LNCAP (cell line): ENCODE measurements around the gene SPAG6.

Experiments
- CTCF ChIP-seq: fragments of 450-650 bp; IDR thresholded peaks from 2 replicates; pipeline ENCODE4 v1.5.1; 2017; ENCODE audit warnings: mild to moderate bottlenecking

SPAG6 gene

GRCh38 chr10:22319980-22320558 is 25.2 kb upstream of the SPAG6 start:
- TF ChIP-seq CTCF: no peak

GRCh38 chr10:22320591-22321155 is 24.6 kb upstream of the SPAG6 start, which contains the start of gene BMI1:
Gene BMI1, plus strand, starts transcription at chr10:22321099. Its CDS starts 5,351 bp downstream, at chr10:22326450.
- TF ChIP-seq CTCF: 0 out of 2 replicates have a peak, but pooled peaks have one; percentile 16

DNA sequence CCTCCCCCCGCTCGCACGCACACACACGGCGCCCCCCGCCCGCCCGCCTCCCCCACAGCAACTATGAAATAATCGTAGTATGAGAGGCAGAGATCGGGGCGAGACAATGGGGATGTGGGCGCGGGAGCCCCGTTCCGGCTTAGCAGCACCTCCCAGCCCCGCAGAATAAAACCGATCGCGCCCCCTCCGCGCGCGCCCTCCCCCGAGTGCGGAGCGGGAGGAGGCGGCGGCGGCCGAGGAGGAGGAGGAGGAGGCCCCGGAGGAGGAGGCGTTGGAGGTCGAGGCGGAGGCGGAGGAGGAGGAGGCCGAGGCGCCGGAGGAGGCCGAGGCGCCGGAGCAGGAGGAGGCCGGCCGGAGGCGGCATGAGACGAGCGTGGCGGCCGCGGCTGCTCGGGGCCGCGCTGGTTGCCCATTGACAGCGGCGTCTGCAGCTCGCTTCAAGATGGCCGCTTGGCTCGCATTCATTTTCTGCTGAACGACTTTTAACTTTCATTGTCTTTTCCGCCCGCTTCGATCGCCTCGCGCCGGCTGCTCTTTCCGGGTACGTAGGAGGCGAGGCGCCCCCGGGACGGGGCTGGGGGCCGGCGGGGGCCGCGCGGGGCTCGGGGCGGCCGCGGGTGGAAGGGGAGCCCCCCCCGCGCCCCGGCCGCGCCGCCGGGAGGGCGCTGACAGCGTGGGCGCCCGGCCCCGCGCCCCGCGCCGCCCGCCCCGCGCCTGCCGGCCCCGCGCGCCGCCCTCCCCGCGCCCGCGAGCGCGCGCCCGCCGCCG is 24.0 kb upstream of the SPAG6 start:
- no peak for TF ChIP-seq CTCF

GRCh38 chr10:22321924-22322640 is 23.2 kb upstream of the SPAG6 start:
- no peak for TF ChIP-seq CTCF

DNA sequence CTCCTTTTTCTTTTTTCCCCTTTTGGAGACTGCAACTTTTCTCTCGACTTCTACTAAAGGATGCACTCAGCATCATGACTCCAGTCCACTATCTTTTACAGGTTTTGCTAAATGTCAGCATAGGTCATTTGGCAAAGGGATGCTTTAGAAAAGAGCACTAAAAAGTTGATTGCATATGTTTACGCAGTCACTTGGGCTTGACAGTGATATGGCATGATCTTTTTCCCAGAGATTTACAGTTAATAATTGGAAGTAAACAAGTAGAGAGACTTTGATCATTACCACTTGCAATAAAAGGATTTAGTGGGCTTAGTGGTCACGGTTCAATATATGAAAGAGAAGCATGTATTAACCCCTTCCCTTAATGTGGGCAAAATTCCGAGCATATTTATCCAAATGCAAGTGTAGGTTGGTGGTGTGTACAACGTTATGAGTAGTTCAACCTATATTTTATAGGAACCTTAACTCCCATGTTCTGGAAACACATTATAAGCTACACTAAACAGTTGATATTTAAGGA is 22.6 kb upstream of the SPAG6 start:
- no peak for TF ChIP-seq CTCF

- no peak for TF ChIP-seq CTCF
Observed at GRCh38 chr10:22323538-22324305, 21.6 kb upstream of the SPAG6 start.

GRCh38 chr10:22324413-22324812 is 20.9 kb upstream of the SPAG6 start:
- TF ChIP-seq CTCF: no peak
